Testis (tissue), 2 donors: ENCODE results near the gene FAM53A.

Experiments
- CTCF ChIP-seq, 3 experiments: fragments of 450-650 bp in 2 of 3; fragments of 200-600 bp in 1 of 3; sonication (generic) in 1 of 3; IDR thresholded peaks; one replicate each; pipeline ENCODE4 v1.5.1; 2016 to 2019; ENCODE audit warnings: antibody characterized with exemption in 3 of 3, mild to moderate bottlenecking in 2 of 3, moderate library complexity in 1 of 3
- POLR2A ChIP-seq: fragments of 450-650 bp; IDR thresholded peaks from one replicate; pipeline ENCODE4 v1.6.1; 2017; ENCODE audit warnings: antibody characterized with exemption, mild to moderate bottlenecking, moderate library complexity

- TF ChIP-seq CTCF (IDR thresholded peaks at IDR 0.05) (no peak), POLR2A (no peak)
These were observed 7.7 kb upstream of the FAM53A start for GRCh38 chr4:1691737-1692373.
